Measurements from ENCODE around the gene SLC2A9.

Gene SLC2A9

GRCh38 chr4:9947168-9948062, 73.9 kb downstream of the SLC2A9 start:
- H3K36me3 ChIP-seq = no peaks in the 10 kb centered on the region
- H3K4me3 ChIP-seq (ENCODE audit: low read depth, low read length) = no peak overlapping the region
- no peak for DNase-seq
- no peaks in the 10 kb centered on the region for H3K9me3 ChIP-seq
- TF ChIP-seq CTCF (IDR thresholded peaks at IDR 0.05; ENCODE audit: low read depth, low read length) = no peak
- no peaks in the 10 kb centered on the region for H3K4me1 ChIP-seq
- no peaks in the 10 kb centered on the region for H3K27me3 ChIP-seq

- no peaks in the 10 kb centered on the region for H3K36me3 ChIP-seq
- no peak for TF ChIP-seq CTCF (IDR thresholded peaks at IDR 0.05; ENCODE audit: low read depth, low read length)
- DNase-seq = no peak
- no peaks in the 10 kb centered on the region for H3K27me3 ChIP-seq
- H3K4me3 ChIP-seq (ENCODE audit: low read depth, low read length) = no peak overlapping the region
- H3K4me1 ChIP-seq = no peaks in the 10 kb centered on the region
- no peaks in the 10 kb centered on the region for H3K9me3 ChIP-seq
Observed at GRCh38 chr4:9946170-9946569, 75.1 kb downstream of the SLC2A9 start.

- H3K27me3 ChIP-seq = no peaks in the 10 kb centered on the region
- TF ChIP-seq CTCF (IDR thresholded peaks at IDR 0.05; ENCODE audit: low read depth, low read length) = no peak
- H3K9me3 ChIP-seq = no peaks in the 10 kb centered on the region
- no peaks in the 10 kb centered on the region for H3K36me3 ChIP-seq
- H3K4me1 ChIP-seq = no peaks in the 10 kb centered on the region
- no peak overlapping the region for H3K4me3 ChIP-seq (ENCODE audit: low read depth, low read length)
- no peak for DNase-seq
Observed at GRCh38 chr4:9944431-9945425, 76.6 kb downstream of the SLC2A9 start.

- no peak overlapping the region for H3K4me3 ChIP-seq (ENCODE audit: low read depth, low read length)
- H3K27me3 ChIP-seq = no peaks in the 10 kb centered on the region
- H3K9me3 ChIP-seq = no peaks in the 10 kb centered on the region
- H3K4me1 ChIP-seq = no peaks in the 10 kb centered on the region
- no peak for DNase-seq
- TF ChIP-seq CTCF (IDR thresholded peaks at IDR 0.05; ENCODE audit: low read depth, low read length) = no peak
- H3K36me3 ChIP-seq = no peaks in the 10 kb centered on the region
Observed at GRCh38 chr4:9943761-9944160, 77.5 kb downstream of the SLC2A9 start.

- DNase-seq = no peak
- Histone ChIP-seq H3K4me1 (no peaks in the 10 kb centered on the region), H3K9me3 (no peaks in the 10 kb centered on the region), H3K27me3 (no peaks in the 10 kb centered on the region), H3K36me3 (no peaks in the 10 kb centered on the region), H3K4me3 (ENCODE audit: low read depth, low read length) (no peak overlapping the region)
- TF ChIP-seq CTCF (IDR thresholded peaks at IDR 0.05; ENCODE audit: low read depth, low read length) = no peak
Observed at GRCh38 chr4:9942921-9943600, 78.2 kb downstream of the SLC2A9 start.

Data from BE2C (cell line).